Measurements from ENCODE around the gene TRERF1.

The TRERF1 gene

GRCh38 chr6:42448391-42448790 is 3.3 kb downstream of the TRERF1 start:
- no peaks in the 10 kb centered on the region for H3K9me3 ChIP-seq (ENCODE audit: control insufficient read depth, insufficient read depth, low read depth, low read length)
- H3K4me3 ChIP-seq (ENCODE audit: low read depth, low read length), result no peak overlapping the region
- no peaks in the 10 kb centered on the region for H3K36me3 ChIP-seq (ENCODE audit: control insufficient read depth in 2 of 2, insufficient read depth in 1 of 2, low read length in 2 of 2)
- H3K27ac ChIP-seq (ENCODE audit: extremely low read depth, low read depth, low read length), result no peak overlapping the region
- POLR2A ChIA-PET, result no interaction called here
- peaks cover 12% of the 10 kb centered on the region for H3K4me1 ChIP-seq (ENCODE audit: control insufficient read depth, insufficient read depth, low read length)
- TF ChIP-seq ELK4 (IDR thresholded peaks at IDR 0.05; ENCODE audit: borderline replicate concordance, low read depth, low read length) (no peak), FEZF1 (tag by site-specific recombination; IDR thresholded peaks at IDR 0.05) (no peak), ZNF184 (tag by site-specific recombination; IDR thresholded peaks at IDR 0.05) (no peak), ZNF10 (tag by site-specific recombination; IDR thresholded peaks at IDR 0.05) (no peak), MZF1 (tag by site-specific recombination; IDR thresholded peaks at IDR 0.05; ENCODE audit: borderline replicate concordance) (no peak), RBAK (tag by site-specific recombination; IDR thresholded peaks at IDR 0.05) (no peak), ZBTB20 (tag by site-specific recombination; IDR thresholded peaks at IDR 0.05) (no peak), KLF10 (tag by site-specific recombination; IDR thresholded peaks at IDR 0.05) (no peak), KLF7 (tag by site-specific recombination; IDR thresholded peaks at IDR 0.05; ENCODE audit: borderline replicate concordance) (no peak), ZNF362 (tag by site-specific recombination; IDR thresholded peaks at IDR 0.05) (no peak), YY2 (tag by site-specific recombination; IDR thresholded peaks at IDR 0.05) (no peak), ZNF280D (tag by site-specific recombination; IDR thresholded peaks at IDR 0.05) (no peak)
- CTCF ChIA-PET, result interaction anchor here (1.4 to 2.7 kb wide), 3 partner anchors 84 to 100 kb away, joined by 8 to 17 read pairs (median 11); no protein-coding TSS in a partner anchor

GRCh38 chr6:42446996-42447395 is 4.7 kb downstream of the TRERF1 start:
- Histone ChIP-seq H3K9me3 (ENCODE audit: control insufficient read depth, insufficient read depth, low read depth, low read length) (no peaks in the 10 kb centered on the region), H3K36me3 (ENCODE audit: control insufficient read depth in 2 of 2, insufficient read depth in 1 of 2, low read length in 2 of 2) (no peaks in the 10 kb centered on the region), H3K27ac (ENCODE audit: extremely low read depth, low read depth, low read length) (no peak overlapping the region), H3K4me3 (ENCODE audit: low read depth, low read length) (no peak overlapping the region), H3K4me1 (ENCODE audit: control insufficient read depth, insufficient read depth, low read length) (peaks cover 11% of the 10 kb centered on the region)
- POLR2A ChIA-PET, result no interaction called here
- CTCF ChIA-PET, result interaction anchor here (1.0 to 2.7 kb wide), 2 partner anchors 88 to 100 kb away, joined by 3 to 17 read pairs; no protein-coding TSS in a partner anchor
- TF ChIP-seq ZNF394 (tag by site-specific recombination; IDR thresholded peaks at IDR 0.05; ENCODE audit: borderline replicate concordance) (no peak), ZNF16 (tag by site-specific recombination; IDR thresholded peaks at IDR 0.05; ENCODE audit: low read depth) (no peak), KLF10 (tag by site-specific recombination; IDR thresholded peaks at IDR 0.05) (no peak), FEZF1 (tag by site-specific recombination; IDR thresholded peaks at IDR 0.05) (no peak), ZBTB6 (tag by site-specific recombination; IDR thresholded peaks at IDR 0.05) (no peak), YY1 (tag by site-specific recombination; IDR thresholded peaks at IDR 0.05) (no peak), TSHZ1 (tag by site-specific recombination; IDR thresholded peaks at IDR 0.05; ENCODE audit: borderline replicate concordance) (no peak)
